ENCODE data around the gene VASP. TPM values are rescaled to one million over a fixed set of nuclear protein-coding genes. Genes with fewer than 3 reads are reported as not detected.

Gene VASP
- total and polyA plus RNA-seq, 2 of the 13 experiments (the other 11 are each of a cell fraction or from before 2014, with no cell fraction given), result 41.8 to 67.1 TPM

GRCh38 chr19:45463241-45463640, 44.0 kb upstream of the VASP start (continued):
- TF ChIP-seq, protein P1, sequence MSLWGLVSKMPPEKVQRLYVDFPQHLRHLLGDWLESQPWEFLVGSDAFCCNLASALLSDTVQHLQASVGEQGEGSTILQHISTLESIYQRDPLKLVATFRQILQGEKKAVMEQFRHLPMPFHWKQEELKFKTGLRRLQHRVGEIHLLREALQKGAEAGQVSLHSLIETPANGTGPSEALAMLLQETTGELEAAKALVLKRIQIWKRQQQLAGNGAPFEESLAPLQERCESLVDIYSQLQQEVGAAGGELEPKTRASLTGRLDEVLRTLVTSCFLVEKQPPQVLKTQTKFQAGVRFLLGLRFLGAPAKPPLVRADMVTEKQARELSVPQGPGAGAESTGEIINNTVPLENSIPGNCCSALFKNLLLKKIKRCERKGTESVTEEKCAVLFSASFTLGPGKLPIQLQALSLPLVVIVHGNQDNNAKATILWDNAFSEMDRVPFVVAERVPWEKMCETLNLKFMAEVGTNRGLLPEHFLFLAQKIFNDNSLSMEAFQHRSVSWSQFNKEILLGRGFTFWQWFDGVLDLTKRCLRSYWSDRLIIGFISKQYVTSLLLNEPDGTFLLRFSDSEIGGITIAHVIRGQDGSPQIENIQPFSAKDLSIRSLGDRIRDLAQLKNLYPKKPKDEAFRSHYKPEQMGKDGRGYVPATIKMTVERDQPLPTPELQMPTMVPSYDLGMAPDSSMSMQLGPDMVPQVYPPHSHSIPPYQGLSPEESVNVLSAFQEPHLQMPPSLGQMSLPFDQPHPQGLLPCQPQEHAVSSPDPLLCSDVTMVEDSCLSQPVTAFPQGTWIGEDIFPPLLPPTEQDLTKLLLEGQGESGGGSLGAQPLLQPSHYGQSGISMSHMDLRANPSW (CRISPR knock-in tag; IDR thresholded peaks at IDR 0.05; ENCODE audit: borderline replicate concordance), result no peak
- no peak for TF ChIP-seq PPARG (CRISPR knock-in tag; conservative IDR thresholded peaks at IDR 0.05)
- TF ChIP-seq ZNF503 (CRISPR knock-in tag; IDR thresholded peaks at IDR 0.05), result no peak
- TF ChIP-seq RARA (CRISPR knock-in tag; IDR thresholded peaks at IDR 0.05), result no peak

- ChIA-PET CTCF (ENCODE audit: low intra/inter-chr PET ratio, low total read pairs) (no interaction called here), POLR2A (no interaction called here)
- no peaks in the 10 kb centered on the region for H3K36me3 ChIP-seq (replicated peaks in 1 of 2; ENCODE audit: control insufficient read depth in 1 of 2, insufficient read depth in 2 of 2, low read length in 2 of 2)
- 48% methylated on average over 2 of the region's 2 CpGs for WGBS (ENCODE audit: low lambda C conversion rate)
- ATAC-seq, result no peak
- H3K4me1 ChIP-seq (ENCODE audit: insufficient read depth, low read length), result peaks cover 34% of the 10 kb centered on the region; the same call in 1 of the 2 replicates
- no peak for FAIRE-seq
- H3K4me3 ChIP-seq (replicated peaks in 1 of 3; ENCODE audit: insufficient read depth in 1 of 3, low read depth in 2 of 3, low read length in 3 of 3), result no peak overlapping the region
- no peak overlapping the region for H3K4me2 ChIP-seq (ENCODE audit: low read depth, low read length)
- intact Hi-C loops (cut with micrococcal nuclease; ENCODE audit: unreplicated experiment), result no loop called here
- H3K9me3 ChIP-seq (ENCODE audit: low read length), result no peaks in the 10 kb centered on the region
- no peak overlapping the region for H2AFZ ChIP-seq (ENCODE audit: low read length)
- peaks cover 5% of the 10 kb centered on the region; the same call in 1 of the 2 replicates for H4K20me1 ChIP-seq (ENCODE audit: insufficient read depth, low read length)
- no TSS peak for BruUV-seq (replicated peaks)
- in situ Hi-C loops (cut with HindIII; ENCODE audit: extremely low pct_ligation_motif_present, low pct_unique_long_range_greater_than_20kb), result no loop called here
- no peak overlapping the region for H3K9ac ChIP-seq (ENCODE audit: insufficient read depth, low read depth, low read length)
- no peaks in the 10 kb centered on the region for H3K79me2 ChIP-seq (ENCODE audit: insufficient read depth, low read length)
- no peak overlapping the region for H3K27ac ChIP-seq (ENCODE audit: extremely low read length, insufficient read depth, low read length)
- no peak for DNase-seq (ENCODE audit: low spot score)
- TF ChIP-seq ZNF768 (CRISPR knock-in tag; IDR thresholded peaks at IDR 0.05), result peak; percentile 81; the same call in 1 of the 2 replicates
- 0 out of 2 replicates have a peak, but pooled peaks have one; percentile 5 for TF ChIP-seq ATF7 (IDR thresholded peaks at IDR 0.05)
- no peak for TF ChIP-seq ATF7 (CRISPR knock-in tag; IDR thresholded peaks at IDR 0.05)
- TF ChIP-seq TSC22D2 (CRISPR knock-in tag; IDR thresholded peaks at IDR 0.05; ENCODE audit: borderline replicate concordance), result no peak
- peak; percentile 57; the same call in 1 of the 2 replicates for TF ChIP-seq CEBPB (IDR thresholded peaks at IDR 0.05; ENCODE audit: borderline replicate concordance, low read depth, low read length)
- peaks cover 0 to 7% of the 10 kb centered on the region in 2 experiments; a peak in 1 of 5 replicates for H3K27me3 ChIP-seq (ENCODE audit: control insufficient read depth in 1 of 2, insufficient read depth in 2 of 2, low read length in 2 of 2)
Measured at GRCh38 chr19:45464274-45464673, 43.0 kb upstream of the VASP start.
